ENCODE data around the gene KCNJ9.

Gene KCNJ9

GRCh38 chr1:160066829-160067745 lies 14.3 kb upstream of the KCNJ9 start:
- DNase-seq = no peak

GRCh38 chr1:160068225-160068624 lies 13.1 kb upstream of the KCNJ9 start:
- DNase-seq = no peak

- DNase-seq = no peak
These were observed 11.7 kb upstream of the KCNJ9 start, which contains the start of gene KCNJ10 for GRCh38 chr1:160069460-160070231. TSS of gene KCNJ10 (minus strand) at chr1:160070160. CDS start at chr1:160042532, 27,628 bp downstream.

GRCh38 chr1:160070243-160071163 lies 10.8 kb upstream of the KCNJ9 start:
- DNase-seq = peak; percentile 77

GRCh38 chr1:160071289-160071688 lies 10.0 kb upstream of the KCNJ9 start:
- DNase-seq = no peak

GRCh38 chr1:160074865-160075264 lies 6.5 kb upstream of the KCNJ9 start:
- no peak for DNase-seq

- no peak for DNase-seq
These were observed 5.5 kb upstream of the KCNJ9 start for GRCh38 chr1:160075836-160076235.

GRCh38 chr1:160076295-160076694 lies 5.0 kb upstream of the KCNJ9 start:
- DNase-seq = no peak

- DNase-seq = no peak
These were observed 3.9 kb upstream of the KCNJ9 start for GRCh38 chr1:160077486-160077885.

GRCh38 chr1:160078512-160079195 lies 2.7 kb upstream of the KCNJ9 start:
- DNase-seq = no peak

- no peak for DNase-seq
These were observed 1.9 kb upstream of the KCNJ9 start for GRCh38 chr1:160079448-160079847.

- no peak for DNase-seq
These were observed 797 bp upstream of the KCNJ9 start for GRCh38 chr1:160080381-160081100.

GRCh38 chr1:160082487-160082886 lies 1.1 kb downstream of the KCNJ9 start:
- DNase-seq = no peak

- no peak for DNase-seq
These were observed 1.6 kb downstream of the KCNJ9 start for GRCh38 chr1:160082926-160083325.

- DNase-seq = peak; percentile 81
These were observed 2.8 kb downstream of the KCNJ9 start for GRCh38 chr1:160083968-160084770.

- no peak for DNase-seq
These were observed 3.5 kb downstream of the KCNJ9 start for GRCh38 chr1:160084771-160085321.

- DNase-seq = peak; percentile 47
These were observed 4.5 kb downstream of the KCNJ9 start for GRCh38 chr1:160085686-160086455.

- DNase-seq = no peak
These were observed 5.1 kb downstream of the KCNJ9 start for GRCh38 chr1:160086456-160086892.

- no peak for DNase-seq
These were observed 5.9 kb downstream of the KCNJ9 start for GRCh38 chr1:160087118-160087662.

Measured in NCI-H510A (cell line).